Lung microvascular endothelial cell (primary cell): ENCODE results near the gene PDLIM4. TPM values are rescaled to one million over a fixed set of nuclear protein-coding genes. Genes with fewer than 3 reads are reported as not detected.

ENCODE experiments used
- DNase-seq, 2 donors: peaks; one replicate each; pipeline versions ENCODE4 v3.0.0 to v3.0.0-alpha.2; 2010; ENCODE audit warnings: low read depth in 2 of 2
- total RNA-seq: library from RNA; depleted of rRNA; stranded (reverse); fragments of >200 nt; gene quantifications from 2 replicates; pipeline ENCODE4 v1.2.1, GENCODE V29; 2014

PDLIM4 gene
- total RNA-seq, 1 donor from 2014 or later: 18.3 TPM

GRCh38 chr5:132227485-132228240 lies 29.8 kb upstream of the PDLIM4 start, which contains the start of gene P4HA2:
Gene P4HA2, minus strand, starts transcription at chr5:132227853. Its CDS starts 9,227 bp downstream, at chr5:132218626.
- DNase-seq: peak; percentile 71 to 74

DNA sequence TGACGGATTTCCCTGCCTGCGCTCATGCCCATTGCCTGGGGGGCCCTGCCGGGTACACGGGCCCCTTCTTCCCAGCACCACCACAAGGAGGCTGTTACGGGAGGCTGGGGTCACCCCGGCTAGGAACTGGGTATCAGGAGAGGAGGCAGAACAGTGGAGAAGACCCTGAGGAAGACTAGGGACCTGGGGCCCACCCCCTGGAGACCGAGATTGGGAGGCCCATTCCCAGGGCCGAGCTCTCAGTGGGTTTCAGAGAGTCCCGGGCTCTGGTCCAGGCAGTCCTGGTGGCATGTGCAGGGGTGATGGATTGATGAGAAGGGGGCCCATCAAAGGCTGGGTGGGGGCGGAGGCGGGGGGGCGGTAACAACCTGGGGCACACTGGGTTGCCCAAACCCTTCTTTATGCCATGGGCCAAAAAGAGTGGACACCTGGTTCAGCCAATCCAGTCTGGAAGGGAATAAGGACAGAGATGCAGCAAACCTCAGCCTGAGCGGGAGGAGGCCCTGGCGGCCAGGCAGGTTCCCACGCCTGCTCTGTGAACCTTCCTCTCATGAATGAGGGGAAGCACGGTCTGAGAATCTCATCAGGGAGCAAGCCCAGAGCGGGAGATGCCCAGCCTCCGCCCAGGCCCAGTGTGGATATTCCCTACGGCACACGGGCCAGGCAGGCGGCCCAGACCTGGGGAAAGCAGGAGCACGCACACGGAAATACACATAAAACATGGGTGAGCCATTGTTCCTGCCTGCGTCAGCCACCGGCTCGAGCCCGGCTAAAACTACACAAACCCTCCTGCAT lies 29.1 kb upstream of the PDLIM4 start:
- no peak for DNase-seq

GRCh38 chr5:132229236-132229635 lies 28.3 kb upstream of the PDLIM4 start:
- DNase-seq: no peak

GRCh38 chr5:132230871-132231270 lies 26.6 kb upstream of the PDLIM4 start:
- no peak for DNase-seq

GRCh38 chr5:132232465-132232864 lies 25.0 kb upstream of the PDLIM4 start:
- no peak for DNase-seq

DNA sequence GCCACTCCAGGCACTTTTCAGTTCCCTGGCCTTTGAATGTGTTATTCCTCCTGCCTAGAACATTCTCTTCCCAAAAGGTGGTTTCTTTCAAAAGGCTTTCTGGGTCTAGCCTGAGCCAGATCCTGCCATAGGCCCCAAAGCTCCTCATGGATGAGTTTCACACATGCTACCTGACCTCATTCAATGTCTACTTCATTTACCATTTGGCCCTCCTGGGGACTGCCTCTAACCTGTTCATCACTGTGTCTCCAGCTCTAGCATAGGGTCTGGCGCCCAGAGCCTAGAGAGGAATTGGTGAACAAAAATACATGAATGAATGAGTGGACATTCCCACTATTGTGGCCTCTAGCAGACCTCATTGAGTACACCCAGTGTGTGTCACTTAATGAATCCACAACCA lies 24.4 kb upstream of the PDLIM4 start:
- no peak for DNase-seq

DNA sequence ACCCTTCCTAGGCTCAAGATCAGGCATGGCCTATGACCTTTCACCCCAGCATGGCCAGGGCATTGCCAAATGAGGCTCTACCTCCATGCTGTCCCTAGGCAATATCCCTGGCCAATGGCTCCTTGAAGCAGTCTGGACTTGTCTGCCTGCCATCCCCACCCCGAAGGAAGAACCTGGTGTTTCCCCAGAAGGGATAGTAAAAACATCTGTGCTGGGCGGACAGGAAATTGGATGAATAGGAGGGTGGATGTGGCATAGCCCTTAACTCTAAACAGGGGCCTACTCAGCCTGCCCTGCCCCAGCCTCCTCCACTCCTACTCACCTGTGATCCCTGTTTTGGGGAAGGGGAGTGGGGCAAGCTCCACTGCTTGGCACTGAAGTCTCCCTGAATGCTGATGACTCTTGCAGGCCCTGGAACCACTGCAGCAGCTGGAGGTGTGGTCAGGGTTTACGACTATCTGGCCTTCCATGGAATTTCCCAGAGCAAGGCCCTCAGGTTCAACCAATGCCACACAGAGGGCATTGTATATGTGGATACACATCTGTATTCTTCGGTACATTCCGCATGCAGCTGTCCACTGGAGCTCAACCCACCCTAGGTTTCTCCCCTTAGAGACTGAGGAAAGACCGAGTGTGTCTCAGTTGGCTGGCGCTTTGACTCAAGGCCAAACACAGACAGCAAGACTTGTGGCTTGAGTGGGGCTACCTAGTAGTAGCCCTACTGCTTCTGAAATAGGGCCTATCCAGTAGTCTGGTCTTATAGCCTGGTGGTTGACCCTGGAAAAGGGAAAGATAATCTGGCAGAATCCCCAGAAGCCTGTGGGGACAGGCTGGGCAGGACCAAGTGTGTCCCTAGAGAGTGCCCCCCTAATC lies 23.4 kb upstream of the PDLIM4 start:
- no peak for DNase-seq

DNA sequence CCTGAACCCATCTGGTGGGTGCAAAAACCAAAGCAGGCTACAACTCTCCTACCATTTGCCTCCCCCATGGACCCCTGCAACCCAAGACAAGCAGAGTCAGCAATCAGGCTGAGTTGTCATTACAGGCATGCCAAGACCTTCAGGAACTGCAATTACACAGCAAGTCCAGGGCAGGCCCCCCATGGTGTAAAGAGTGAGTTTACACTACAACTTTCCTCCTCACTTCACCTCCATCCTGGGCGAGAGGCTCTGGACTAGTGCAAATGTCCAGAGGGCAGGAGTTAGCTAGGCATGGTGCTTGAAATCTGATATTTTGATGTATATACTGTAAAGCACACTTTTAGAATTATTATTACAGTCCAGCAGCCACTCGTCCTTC lies 22.8 kb upstream of the PDLIM4 start:
- no peak for DNase-seq

- no peak for DNase-seq
Observed at GRCh38 chr5:132235340-132235739, 22.2 kb upstream of the PDLIM4 start.

- DNase-seq: no peak
Observed at GRCh38 chr5:132237141-132237540, 20.4 kb upstream of the PDLIM4 start.

DNA sequence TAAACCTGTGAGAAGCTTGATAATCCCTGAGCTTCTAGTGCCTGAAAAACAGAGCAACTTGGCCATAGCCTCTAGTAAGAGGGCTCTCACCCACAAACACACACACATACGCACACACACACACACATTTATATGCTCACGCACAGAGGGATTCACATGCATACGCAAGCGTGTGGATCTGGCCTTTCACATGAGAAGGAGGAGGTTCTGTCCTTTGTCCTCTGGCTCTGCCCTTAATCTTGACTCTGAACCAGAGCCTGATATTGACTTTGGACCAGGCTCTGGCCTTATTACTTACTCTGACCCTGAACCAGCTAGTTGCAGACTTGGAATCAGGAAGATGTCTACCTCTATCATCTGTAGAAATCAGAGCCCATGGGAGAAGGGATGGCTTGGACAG lies 19.8 kb upstream of the PDLIM4 start:
- DNase-seq: no peak

DNA sequence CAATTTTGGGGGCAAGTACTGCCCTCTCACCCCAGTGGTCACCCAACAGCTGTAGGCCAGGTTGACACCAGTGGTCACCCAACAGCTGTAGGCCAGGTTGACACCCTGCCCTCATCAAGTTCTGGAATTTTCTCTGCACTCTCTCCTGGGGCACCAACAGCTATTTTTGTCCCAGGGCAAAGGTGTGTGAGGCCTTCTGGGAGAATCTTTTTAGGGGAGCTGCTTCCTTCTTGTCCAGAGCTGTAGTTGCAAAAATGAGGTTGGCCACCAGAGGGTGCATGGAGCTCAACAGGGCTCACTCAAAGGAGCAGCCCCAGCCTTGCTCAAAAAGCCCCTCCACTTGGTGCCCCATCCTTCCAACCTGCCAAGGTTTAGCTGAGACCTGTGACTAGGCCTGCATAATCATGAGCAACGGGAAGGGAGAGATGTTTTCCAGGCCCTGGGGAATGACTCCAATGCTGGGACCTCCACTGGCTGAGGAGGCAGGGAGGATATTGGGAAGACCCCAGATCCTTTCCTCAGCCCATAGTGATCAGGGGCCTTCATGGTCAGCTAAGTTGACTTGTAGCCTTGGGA lies 19.2 kb upstream of the PDLIM4 start:
- DNase-seq: peak; percentile 70 to 77

DNA sequence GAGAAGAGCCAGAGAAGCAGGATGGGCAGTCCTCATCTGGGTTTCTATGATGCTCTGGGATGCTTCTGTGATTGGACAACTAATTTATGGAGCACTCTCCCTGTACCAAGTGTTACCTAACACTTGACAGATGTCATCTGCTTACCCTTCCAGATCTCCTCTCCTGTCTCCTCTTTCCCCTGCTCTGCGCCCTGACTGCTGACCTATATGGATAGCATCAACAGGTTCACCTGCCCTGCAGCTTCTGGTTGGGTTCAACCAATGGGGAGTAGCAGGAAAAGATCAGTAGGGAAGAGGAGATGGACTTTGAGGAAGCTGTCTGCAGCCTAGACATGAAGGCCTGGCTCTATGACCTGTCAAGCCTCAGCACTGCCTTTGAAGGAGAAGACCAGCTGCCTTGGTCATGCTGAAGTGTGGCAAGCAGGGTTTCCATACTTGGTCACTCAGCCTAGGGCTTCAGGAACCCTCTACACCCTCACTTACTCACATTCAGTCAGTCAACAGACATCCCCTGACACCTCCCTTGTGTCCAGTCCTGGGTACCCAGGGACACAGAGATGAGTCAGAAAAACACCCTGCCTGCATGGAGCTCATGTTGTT lies 18.5 kb upstream of the PDLIM4 start:
- no peak for DNase-seq

DNA sequence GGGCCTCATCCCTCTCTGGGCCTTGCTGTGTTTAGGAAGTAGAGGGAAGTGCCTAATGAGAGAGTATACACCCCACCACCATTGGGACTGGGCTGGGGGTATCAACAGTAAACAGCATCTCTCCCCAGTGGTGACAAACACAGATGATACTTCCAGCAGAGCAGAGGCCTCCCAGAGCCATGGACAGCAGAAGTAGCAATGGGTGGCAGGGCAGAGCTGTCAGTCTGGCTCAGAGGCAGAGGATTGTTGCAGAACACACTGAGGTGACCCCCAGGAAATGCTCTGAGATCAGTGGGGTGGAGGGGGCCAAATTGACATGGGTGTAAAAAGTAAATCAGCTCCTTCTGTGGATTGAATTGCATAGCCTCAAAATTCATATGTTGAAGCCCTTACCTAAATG lies 17.7 kb upstream of the PDLIM4 start:
- DNase-seq: no peak

- no peak for DNase-seq
Observed at GRCh38 chr5:132243366-132243977, 14.0 kb upstream of the PDLIM4 start.

DNA sequence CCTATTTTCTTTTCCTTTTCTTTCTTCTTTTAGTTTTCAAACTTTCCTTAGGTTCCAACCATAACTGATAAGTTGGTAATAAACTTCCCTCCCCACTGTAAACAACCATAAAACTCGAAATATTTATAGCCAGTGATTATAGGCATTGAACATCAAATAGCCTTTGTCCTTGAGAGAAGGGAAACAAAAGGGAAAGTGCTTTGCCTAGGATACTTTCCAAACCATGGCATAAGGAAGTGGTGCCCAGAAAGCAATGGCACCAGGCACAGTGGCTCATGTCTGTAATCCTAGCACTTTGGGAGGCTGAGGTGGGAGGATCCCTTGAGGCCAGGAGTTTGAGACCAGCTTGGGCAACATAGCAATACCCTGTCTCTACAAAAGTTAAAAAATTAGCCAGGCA lies 11.9 kb upstream of the PDLIM4 start:
- DNase-seq: no peak

DNA sequence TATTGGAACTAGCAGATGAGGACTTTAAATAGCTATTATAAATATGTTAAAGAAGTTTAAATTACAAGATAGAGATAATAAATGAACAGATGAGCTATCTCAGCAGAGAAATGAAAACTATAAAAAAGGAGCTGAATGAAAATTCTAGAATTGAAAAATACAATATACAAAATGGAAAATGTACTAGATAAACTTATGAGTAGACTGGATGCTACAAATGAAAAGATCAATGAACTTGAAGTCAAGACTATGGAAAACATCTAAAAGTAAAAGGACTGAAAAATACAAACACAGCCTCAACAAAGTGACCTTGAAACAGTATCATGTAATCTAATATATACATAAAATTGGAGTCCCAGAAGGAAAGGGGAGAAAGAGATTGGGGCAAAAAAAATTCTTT lies 10.7 kb upstream of the PDLIM4 start:
- DNase-seq: no peak

GRCh38 chr5:132250547-132250946 lies 6.9 kb upstream of the PDLIM4 start:
- DNase-seq: no peak

DNA sequence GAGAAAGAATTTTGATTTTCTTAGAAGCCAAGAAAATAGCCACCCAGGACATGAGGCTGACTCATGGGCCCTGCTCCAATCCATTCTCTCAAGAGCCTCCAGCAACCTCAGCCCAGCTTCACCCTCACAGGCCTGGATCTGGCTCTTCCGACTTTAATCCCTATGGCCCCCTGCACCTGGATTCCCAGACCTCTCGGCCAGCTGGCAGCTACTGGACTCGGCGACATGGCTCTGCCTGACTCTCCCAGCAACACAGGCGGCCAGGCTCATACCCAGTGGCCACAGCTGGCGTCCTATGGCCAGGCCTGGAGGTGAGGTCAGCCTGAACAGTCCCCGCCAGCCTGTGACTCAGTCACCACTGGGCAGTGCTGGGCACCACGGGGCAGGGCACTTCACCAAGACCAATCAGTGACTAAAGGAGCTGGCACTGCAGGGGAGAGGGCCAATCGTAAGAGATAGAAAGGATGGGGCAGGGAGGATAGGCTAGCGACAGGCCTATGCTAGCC lies 6.2 kb upstream of the PDLIM4 start:
- DNase-seq: no peak

DNA sequence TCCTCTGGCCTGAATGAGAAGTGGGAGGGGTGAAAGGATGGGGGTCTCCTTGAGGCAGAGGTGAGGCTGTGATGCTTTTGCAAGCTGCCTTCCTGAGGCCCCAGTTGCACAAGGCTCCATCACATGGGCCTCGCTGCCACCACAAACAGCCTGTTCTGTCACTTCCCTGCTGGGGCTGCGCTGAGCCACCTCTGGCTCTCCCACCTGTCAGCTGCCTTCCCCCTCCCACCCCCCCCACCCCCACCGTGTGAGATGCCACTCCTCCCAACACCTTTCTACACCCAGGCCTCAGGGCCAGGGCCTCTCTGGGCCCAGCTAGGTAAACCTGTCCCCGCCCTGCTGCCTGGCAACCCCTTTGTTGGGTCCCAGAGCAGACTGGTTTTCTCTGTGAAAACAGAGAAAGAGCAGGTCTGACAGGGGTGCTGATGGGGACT lies 4.5 kb upstream of the PDLIM4 start:
- DNase-seq: no peak
